SK-N-SH treated with all-trans-retinoic acid at 6 μM for 48 hours (cell line): ENCODE measurements around the gene NLRP5.
"Not testable (repeated sequence)": the region's sequence is repeated elsewhere in the genome, so short reads cannot be mapped to it uniquely, and the experiment has no call there.

Source experiments
- ATAC-seq: fragments of 200-7000 bp; cut with Tn5 transposase; 3 replicates; pipeline ENCODE4 v1.9.1; 2020; ENCODE audit warnings: mild to moderate bottlenecking, moderate library complexity
- ARNTL ChIP-seq: fragments of 450-650 bp; formaldehyde crosslinking; IDR thresholded peaks from 2 replicates; pipeline ENCODE4 v1.5.0; 2020; ENCODE audit warnings: low read depth, mild to moderate bottlenecking, moderate library complexity, borderline replicate concordance
- BACH2 ChIP-seq: fragments of 250-450 bp; sonication (Bioruptor Pico); IDR thresholded peaks from 2 replicates; pipeline ENCODE4 v1.9.0; 2021; ENCODE audit warnings: mild to moderate bottlenecking, borderline replicate concordance
- CSDC2 ChIP-seq: fragments of 250-450 bp; sonication (Bioruptor Pico); IDR thresholded peaks from 2 replicates; pipeline ENCODE4 v1.5.0; 2020; ENCODE audit warnings: mild to moderate bottlenecking, moderate library complexity
- ESRRG ChIP-seq: fragments of 250-450 bp; sonication (Bioruptor Pico); IDR thresholded peaks from 2 replicates; pipeline ENCODE4 v1.6.1; 2021; ENCODE audit warnings: mild to moderate bottlenecking
- GLIS3 ChIP-seq: fragments of 250-450 bp; sonication (Bioruptor Pico); IDR thresholded peaks from 2 replicates; pipeline ENCODE4 v1.5.0; 2020; ENCODE audit warnings: mild to moderate bottlenecking, moderate library complexity
- ISL1 ChIP-seq: fragments of 250-450 bp; sonication (Bioruptor Pico); IDR thresholded peaks from 2 replicates; pipeline ENCODE4 v2.1.2; 2022; ENCODE audit warnings: mild to moderate bottlenecking, moderate library complexity
- OSR1 ChIP-seq: fragments of 250-450 bp; sonication (Bioruptor Pico); IDR thresholded peaks from 2 replicates; pipeline ENCODE4 v1.8.0; 2022; ENCODE audit warnings: moderate library complexity, mild to moderate bottlenecking, inconsistent platforms
- RARB ChIP-seq: fragments of 250-450 bp; sonication (Bioruptor Pico); IDR thresholded peaks from 2 replicates; pipeline ENCODE4 v1.8.0; 2021; ENCODE audit warnings: mild to moderate bottlenecking, moderate library complexity
- SNAI2 ChIP-seq: fragments of 250-450 bp; sonication (Bioruptor Pico); IDR thresholded peaks from 2 replicates; pipeline ENCODE4 v1.5.0; 2020; ENCODE audit warnings: mild to moderate bottlenecking, moderate library complexity
- TCF4 ChIP-seq: fragments of 250-450 bp; sonication (Bioruptor Pico); IDR thresholded peaks from 2 replicates; pipeline ENCODE4 v1.8.0; 2021; ENCODE audit warnings: mild to moderate bottlenecking, moderate library complexity, borderline replicate concordance
- ZC3H10 ChIP-seq: fragments of 250-450 bp; sonication (Bioruptor Pico); IDR thresholded peaks from 2 replicates; pipeline ENCODE4 v1.5.1; 2021; ENCODE audit warnings: mild to moderate bottlenecking, moderate library complexity
- ZFP3 ChIP-seq: fragments of 250-450 bp; sonication (Bioruptor Pico); IDR thresholded peaks from 2 replicates; pipeline ENCODE4 v1.5.0; 2020; ENCODE audit warnings: mild to moderate bottlenecking, moderate library complexity
- ZFP30 ChIP-seq: fragments of 450-650 bp; formaldehyde crosslinking; IDR thresholded peaks from 2 replicates; pipeline ENCODE4 v1.5.0; 2022; ENCODE audit warnings: mild to moderate bottlenecking, moderate library complexity
- ZNF565 ChIP-seq: fragments of 450-650 bp; formaldehyde crosslinking; conservative IDR thresholded peaks from 2 replicates; pipeline ENCODE4 v1.5.0; 2020; ENCODE audit warnings: low read depth, mild to moderate bottlenecking, moderate library complexity
- ZNF8 ChIP-seq: fragments of 450-650 bp; formaldehyde crosslinking; IDR thresholded peaks from 2 replicates; pipeline ENCODE4 v1.5.0; 2020; ENCODE audit warnings: mild to moderate bottlenecking, moderate library complexity
- TF ChIP-seq, protein P1 (sequence below): fragments of 250-450 bp; sonication (Bioruptor Pico); IDR thresholded peaks from 2 replicates; pipeline ENCODE4 v1.5.0; 2020; ENCODE audit warnings: mild to moderate bottlenecking, moderate library complexity
- TF ChIP-seq, protein P2 (sequence below): fragments of 250-450 bp; sonication (Bioruptor Pico); IDR thresholded peaks from 2 replicates; pipeline ENCODE4 v1.5.1; 2020; ENCODE audit warnings: low read depth, mild to moderate bottlenecking, moderate library complexity
- TF ChIP-seq, protein P3 (sequence below): fragments of 250-450 bp; sonication (Bioruptor Pico); IDR thresholded peaks from 2 replicates; pipeline ENCODE4 v1.5.1; 2021; ENCODE audit warnings: mild to moderate bottlenecking, moderate library complexity
- TF ChIP-seq, protein P4 (sequence below): fragments of 250-450 bp; sonication (Bioruptor Pico); IDR thresholded peaks from 2 replicates; pipeline ENCODE4 v1.8.0; 2020; ENCODE audit warnings: mild to moderate bottlenecking, moderate library complexity, borderline replicate concordance

The NLRP5 gene

DNA sequence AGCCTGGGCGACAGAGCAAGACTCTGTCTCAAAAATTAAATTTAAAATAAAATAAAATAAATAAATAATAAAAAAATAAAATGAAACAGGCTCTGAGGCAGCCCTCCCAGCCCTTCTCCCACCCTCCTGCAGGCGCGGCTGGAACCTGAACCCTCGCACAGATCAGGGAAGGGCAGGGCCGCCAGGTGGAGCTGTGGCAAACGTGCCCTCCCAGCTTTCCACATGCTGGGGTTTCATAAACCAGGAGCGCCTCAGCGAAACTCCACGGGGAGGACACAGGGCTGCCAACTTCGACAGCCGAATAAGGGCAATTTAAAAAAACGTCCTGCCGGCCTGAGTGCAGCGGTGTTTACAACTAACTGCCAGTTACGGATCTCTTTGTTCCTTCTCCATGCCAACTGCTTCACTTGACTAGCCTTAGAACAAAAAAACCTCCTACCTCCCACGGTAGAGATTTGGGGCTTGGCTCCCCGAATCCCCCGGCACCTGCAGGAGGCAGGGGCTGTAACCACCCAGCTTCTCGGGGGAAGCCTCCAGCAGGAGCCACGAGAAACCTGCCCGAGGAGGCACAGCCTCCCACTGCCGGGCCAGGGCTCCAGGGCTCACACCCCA lies 118.6 kb downstream of the NLRP5 start:
- peak; percentile 57; the same call in 2 of the 3 replicates for ATAC-seq
- TF ChIP-seq TCF4 (CRISPR knock-in tag) (no peak), ISL1 (CRISPR knock-in tag) (no peak)

DNA sequence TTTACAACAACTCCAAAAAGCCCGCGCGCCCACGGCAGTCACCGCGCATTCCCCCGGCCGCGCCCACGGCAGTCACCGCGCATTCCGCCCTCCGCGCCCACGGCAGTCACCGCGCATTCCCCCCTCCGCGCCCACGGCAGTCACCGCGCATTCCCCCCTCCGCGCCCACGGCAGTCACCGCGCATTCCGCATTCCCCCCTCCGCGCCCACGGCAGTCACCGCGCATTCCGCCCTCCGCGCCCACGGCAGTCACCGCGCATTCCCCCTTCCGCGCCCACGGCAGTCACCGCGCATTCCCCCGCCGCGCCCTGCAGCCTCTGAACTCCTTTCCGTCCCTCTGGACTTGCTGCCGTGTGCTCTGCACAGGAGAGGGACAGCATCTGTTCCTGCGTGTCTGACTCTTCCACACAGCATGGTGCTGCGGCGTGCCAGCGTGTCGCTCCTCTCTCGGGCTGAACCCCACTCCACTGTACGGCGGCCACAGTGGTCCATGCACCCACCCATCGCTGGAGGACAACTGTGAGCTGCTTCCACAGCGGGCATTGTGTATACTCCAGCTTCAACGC lies 119.3 kb downstream of the NLRP5 start:
- ATAC-seq, result not testable (repeated sequence)

DNA sequence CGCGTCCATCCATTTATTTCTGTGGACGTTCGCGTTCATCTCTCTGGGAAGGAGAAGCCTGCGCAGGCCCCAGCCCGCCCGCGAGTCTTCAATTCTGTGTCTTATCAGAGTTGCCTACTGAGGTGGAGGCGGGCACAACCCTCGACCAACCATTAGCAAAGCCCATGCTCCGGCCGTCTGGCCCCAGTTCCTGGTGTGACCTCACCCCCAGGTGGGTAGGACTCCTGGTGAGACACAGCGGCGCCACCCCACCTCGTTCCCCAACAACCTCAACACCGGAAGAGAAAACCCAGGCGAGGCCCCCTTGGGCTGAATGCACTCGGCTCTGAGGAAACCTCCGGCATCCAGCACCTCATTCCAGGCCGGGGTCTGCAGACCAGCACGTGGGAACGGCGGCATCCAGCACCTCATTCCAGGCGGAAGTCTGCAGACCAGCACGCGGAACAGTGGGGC lies 119.8 kb downstream of the NLRP5 start:
- TF ChIP-seq, protein P1, sequence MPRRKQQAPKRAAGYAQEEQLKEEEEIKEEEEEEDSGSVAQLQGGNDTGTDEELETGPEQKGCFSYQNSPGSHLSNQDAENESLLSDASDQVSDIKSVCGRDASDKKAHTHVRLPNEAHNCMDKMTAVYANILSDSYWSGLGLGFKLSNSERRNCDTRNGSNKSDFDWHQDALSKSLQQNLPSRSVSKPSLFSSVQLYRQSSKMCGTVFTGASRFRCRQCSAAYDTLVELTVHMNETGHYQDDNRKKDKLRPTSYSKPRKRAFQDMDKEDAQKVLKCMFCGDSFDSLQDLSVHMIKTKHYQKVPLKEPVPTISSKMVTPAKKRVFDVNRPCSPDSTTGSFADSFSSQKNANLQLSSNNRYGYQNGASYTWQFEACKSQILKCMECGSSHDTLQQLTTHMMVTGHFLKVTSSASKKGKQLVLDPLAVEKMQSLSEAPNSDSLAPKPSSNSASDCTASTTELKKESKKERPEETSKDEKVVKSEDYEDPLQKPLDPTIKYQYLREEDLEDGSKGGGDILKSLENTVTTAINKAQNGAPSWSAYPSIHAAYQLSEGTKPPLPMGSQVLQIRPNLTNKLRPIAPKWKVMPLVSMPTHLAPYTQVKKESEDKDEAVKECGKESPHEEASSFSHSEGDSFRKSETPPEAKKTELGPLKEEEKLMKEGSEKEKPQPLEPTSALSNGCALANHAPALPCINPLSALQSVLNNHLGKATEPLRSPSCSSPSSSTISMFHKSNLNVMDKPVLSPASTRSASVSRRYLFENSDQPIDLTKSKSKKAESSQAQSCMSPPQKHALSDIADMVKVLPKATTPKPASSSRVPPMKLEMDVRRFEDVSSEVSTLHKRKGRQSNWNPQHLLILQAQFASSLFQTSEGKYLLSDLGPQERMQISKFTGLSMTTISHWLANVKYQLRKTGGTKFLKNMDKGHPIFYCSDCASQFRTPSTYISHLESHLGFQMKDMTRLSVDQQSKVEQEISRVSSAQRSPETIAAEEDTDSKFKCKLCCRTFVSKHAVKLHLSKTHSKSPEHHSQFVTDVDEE (CRISPR knock-in tag), result no peak
- TF ChIP-seq RARB (CRISPR knock-in tag) (no peak), TCF4 (CRISPR knock-in tag) (no peak), BACH2 (CRISPR knock-in tag) (no peak), OSR1 (CRISPR knock-in tag) (no peak), ARNTL (CRISPR knock-in tag) (no peak), ZFP3 (CRISPR knock-in tag) (no peak), ZNF8 (CRISPR knock-in tag) (no peak), SNAI2 (CRISPR knock-in tag) (no peak), ESRRG (CRISPR knock-in tag) (no peak), CSDC2 (CRISPR knock-in tag) (no peak), ZNF565 (CRISPR knock-in tag) (no peak), ZC3H10 (CRISPR knock-in tag) (no peak), ZFP30 (CRISPR knock-in tag) (no peak), GLIS3 (CRISPR knock-in tag) (no peak)
- TF ChIP-seq, protein P2, sequence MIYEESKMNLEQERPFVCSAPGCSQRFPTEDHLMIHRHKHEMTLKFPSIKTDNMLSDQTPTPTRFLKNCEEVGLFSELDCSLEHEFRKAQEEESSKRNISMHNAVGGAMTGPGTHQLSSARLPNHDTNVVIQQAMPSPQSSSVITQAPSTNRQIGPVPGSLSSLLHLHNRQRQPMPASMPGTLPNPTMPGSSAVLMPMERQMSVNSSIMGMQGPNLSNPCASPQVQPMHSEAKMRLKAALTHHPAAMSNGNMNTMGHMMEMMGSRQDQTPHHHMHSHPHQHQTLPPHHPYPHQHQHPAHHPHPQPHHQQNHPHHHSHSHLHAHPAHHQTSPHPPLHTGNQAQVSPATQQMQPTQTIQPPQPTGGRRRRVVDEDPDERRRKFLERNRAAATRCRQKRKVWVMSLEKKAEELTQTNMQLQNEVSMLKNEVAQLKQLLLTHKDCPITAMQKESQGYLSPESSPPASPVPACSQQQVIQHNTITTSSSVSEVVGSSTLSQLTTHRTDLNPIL (CRISPR knock-in tag), result no peak
- TF ChIP-seq, protein P3, sequence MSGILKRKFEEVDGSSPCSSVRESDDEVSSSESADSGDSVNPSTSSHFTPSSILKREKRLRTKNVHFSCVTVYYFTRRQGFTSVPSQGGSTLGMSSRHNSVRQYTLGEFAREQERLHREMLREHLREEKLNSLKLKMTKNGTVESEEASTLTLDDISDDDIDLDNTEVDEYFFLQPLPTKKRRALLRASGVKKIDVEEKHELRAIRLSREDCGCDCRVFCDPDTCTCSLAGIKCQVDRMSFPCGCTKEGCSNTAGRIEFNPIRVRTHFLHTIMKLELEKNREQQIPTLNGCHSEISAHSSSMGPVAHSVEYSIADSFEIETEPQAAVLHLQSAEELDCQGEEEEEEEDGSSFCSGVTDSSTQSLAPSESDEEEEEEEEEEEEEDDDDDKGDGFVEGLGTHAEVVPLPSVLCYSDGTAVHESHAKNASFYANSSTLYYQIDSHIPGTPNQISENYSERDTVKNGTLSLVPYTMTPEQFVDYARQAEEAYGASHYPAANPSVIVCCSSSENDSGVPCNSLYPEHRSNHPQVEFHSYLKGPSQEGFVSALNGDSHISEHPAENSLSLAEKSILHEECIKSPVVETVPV (CRISPR knock-in tag), result no peak
- TF ChIP-seq, protein P4, sequence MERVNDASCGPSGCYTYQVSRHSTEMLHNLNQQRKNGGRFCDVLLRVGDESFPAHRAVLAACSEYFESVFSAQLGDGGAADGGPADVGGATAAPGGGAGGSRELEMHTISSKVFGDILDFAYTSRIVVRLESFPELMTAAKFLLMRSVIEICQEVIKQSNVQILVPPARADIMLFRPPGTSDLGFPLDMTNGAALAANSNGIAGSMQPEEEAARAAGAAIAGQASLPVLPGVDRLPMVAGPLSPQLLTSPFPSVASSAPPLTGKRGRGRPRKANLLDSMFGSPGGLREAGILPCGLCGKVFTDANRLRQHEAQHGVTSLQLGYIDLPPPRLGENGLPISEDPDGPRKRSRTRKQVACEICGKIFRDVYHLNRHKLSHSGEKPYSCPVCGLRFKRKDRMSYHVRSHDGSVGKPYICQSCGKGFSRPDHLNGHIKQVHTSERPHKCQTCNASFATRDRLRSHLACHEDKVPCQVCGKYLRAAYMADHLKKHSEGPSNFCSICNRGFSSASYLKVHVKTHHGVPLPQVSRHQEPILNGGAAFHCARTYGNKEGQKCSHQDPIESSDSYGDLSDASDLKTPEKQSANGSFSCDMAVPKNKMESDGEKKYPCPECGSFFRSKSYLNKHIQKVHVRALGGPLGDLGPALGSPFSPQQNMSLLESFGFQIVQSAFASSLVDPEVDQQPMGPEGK (CRISPR knock-in tag), result no peak
- no peak for ATAC-seq

DNA sequence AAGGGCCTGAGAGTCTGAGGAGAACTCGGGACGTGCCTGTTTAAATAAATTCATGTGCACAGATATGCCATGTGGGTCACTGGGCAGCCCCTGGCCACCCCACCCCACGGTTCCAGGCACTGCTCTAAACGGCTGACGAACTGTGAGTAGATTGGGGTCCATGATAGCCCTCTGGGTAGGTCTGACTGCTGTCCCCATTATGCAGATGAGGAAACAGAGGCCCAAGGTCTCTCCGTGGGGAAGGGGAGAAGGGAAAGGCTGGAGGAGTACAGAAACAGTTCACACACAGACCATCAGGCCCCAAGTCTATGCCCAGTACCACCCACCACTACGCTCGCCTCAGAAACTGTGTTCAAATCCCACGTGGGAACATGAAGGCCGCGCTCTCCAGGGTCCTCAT lies 120.4 kb downstream of the NLRP5 start:
- no peak for ATAC-seq
- TF ChIP-seq OSR1 (CRISPR knock-in tag) (no peak), BACH2 (CRISPR knock-in tag) (no peak), GLIS3 (CRISPR knock-in tag) (no peak), ZFP30 (CRISPR knock-in tag) (no peak)
